Activated gamma-delta T cell treated with anti-CD3 and anti-CD28 coated beads, Interleukin-2, amount 50 U/mL, for 16 hours (primary cell): Measurements from ENCODE around the gene EXOG.

Source experiments
- DNase-seq: peaks from one replicate; pipeline ENCODE4 v3.0.0-alpha.2; 2020; ENCODE audit warnings: low read depth

Gene EXOG

DNA sequence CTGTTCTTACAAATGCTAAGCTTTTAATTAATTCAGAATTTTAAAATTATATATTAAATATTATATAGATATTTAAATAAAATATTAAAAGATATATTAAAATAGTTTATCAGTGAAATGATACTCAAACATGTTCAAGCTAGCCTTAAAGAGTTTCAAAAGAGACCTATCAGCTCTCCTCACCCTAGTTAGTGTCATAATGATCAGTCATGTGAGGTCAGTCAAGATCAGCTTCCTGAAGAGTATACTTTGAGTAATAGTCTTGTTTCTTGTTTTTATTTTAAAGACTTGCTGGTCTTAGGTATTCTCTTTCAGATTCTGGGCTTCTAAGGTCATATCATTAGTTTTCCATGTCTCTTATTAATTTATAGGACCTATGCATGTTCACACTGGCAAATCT is 14.5 kb downstream of the EXOG start:
- no peak for DNase-seq

DNA sequence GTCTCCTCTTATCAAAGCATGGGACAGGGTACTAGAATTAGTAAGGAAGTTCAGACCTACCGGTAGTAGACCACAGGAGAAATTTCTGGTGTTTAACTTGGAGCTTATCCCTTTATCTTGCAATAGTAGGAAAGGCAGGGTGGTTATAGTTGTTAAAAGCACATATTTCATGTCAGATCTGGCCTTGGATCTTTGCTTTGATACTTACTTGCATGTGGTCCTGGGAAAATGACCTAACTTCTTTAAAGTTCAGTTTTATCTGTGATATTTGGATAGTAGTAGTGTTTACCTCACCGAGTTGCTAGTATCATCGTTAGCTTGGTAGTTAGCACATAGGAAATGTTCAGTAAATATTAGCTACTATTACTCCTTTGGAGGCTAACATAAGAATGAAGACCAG is 15.4 kb downstream of the EXOG start:
- no peak for DNase-seq

DNA sequence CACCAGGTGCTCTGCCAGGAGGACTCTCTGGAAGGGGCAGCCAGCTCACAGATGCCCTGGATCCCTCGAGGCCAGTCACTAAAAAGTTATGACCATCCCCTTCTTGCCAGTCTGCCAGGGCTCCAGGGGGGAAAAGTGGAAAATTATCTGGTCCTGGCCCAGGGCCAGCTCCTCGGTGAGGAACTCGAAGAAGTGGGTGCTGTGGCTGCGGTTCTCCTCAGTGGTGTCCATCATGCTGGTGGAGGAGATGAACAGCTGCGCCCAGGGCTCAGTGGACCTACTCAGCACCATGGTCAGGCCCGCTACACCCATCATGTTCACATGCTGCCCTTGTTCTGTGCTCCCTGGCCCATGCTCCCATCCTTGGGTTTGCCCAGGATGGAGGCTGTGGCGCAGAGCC is 19.2 kb downstream of the EXOG start:
- no peak for DNase-seq

DNA sequence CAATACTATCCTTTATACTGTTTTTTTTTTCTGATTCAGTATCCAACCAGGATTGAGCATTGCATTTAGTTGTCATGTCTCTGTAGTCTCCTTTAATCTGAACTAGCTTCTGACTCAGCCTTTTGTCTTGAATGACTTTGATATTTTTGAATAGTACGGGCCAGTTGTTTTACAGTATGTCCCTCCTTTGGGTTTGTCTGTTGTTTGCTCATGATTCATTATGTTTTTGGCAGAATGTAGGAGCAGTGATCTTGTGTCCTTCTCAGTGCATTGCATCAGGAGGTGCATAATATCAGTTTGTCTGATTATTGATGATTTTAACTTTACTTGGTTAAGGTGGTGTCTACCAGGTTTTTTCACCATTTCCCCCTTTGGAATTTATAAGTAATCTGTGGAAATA is 20.5 kb downstream of the EXOG start:
- no peak for DNase-seq

DNA sequence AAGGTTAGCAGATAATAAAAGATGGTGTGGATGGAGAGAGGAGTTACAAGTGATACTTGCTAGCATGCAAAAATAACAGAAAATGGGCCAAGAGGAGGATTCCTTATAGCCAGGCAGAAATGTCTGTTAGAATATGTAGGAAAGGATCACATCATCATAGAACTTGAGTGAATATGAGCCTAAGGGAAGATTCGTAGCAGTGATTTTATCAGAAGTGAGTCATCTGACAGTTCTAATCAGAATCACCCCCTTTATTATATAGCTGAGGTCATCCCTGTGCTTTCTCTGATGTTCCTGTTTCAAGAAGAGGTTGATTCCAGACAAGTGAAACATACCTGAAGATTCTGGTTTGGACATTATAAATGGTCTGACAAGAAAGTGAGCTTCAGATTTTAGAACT is 22.9 kb downstream of the EXOG start:
- no peak for DNase-seq

DNA sequence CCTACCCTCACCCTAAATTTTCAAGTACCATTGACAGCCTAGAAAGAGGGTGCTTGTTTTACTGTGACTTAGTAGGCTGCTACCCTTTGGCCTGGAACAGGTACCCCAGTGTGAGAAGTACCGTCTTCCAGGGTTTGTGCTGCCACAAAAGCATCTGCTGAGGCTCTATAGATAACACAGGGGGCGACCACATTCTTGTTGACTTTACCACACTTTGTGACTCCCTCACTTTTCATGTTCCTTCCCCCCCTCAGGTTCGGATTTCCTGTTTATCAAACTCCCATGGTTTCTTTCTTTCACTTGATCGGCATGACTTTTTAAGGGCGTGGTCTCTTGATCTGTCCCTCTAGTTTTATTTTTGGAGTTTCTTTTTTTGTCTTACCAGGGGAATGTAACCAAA is 23.5 kb downstream of the EXOG start:
- no peak for DNase-seq

DNA sequence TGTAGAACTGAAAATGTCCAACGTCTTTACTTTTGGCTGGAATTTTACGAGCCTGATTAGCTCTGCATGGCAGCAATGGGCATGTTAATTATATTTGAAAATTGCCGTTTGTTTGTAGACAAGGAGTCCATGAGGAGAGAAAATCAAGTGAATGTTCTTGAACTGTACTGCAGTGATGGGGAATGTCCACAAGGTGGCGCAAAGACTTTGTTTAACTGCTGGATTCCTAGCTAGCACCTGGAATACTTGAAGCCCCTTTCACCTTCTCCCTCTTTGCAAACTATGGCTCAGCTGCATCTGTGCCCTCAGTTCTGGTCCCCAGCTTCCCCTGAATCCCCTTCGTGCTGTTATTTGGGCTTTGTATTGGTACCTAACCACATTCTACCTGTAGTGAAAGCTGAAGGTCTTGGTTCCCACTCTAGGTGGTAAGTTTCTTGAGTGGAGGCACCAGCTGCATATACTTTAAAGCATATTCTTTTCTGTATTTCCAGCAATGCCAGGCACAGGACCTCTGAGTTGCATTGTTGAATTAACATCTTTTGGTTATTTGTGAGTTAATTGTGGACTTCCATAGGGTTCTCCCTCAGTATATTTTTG is 25.3 kb downstream of the EXOG start:
- DNase-seq, result peak; percentile 42

DNA sequence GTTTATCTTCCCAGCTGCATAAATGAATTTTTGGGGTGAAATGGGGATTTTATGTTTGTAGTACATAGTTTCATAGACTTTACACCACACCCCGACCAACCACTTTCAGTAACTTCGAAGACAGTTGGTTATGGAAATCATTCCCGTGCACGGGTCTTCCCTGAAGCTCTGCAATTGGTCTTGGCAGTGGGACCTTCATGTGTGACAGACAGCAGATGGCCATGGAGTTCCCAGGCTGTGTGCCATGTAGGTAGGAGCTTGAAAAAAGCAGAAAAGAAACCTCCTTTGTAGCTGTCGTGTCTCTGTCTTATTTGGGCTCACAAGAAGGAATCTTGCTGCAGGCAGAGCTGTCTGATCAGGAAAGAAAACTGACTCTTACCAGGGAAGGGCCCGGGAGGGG is 25.9 kb downstream of the EXOG start:
- no peak for DNase-seq

DNA sequence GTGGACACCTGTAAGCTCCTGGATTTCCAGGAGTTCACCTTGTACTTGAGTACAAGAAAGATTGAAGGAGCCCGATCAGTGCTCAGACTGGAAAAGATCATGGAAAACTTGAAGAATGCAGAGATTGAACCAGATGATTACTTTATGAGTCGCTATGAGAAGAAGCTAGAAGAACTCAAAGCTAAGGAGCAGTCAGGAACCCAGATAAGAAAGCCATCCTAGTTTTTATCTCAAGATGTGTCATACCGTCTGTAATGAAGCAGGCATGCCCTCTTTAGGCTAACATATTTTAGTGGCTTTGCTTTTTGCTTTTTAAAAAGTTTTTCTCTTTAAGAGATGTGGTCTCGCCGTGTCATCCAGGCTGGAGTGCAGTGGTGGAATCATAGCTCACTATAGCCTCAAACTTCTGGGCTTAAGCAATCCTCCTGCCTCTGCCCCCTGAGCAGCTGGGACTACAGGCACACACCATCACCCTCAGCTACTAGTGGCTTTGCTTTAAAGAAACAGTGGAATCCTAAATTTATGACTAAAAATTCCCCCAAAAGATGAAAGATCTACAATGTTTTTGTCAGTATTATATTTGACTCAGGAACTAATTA is 28.1 kb downstream of the EXOG start:
- no peak for DNase-seq

DNA sequence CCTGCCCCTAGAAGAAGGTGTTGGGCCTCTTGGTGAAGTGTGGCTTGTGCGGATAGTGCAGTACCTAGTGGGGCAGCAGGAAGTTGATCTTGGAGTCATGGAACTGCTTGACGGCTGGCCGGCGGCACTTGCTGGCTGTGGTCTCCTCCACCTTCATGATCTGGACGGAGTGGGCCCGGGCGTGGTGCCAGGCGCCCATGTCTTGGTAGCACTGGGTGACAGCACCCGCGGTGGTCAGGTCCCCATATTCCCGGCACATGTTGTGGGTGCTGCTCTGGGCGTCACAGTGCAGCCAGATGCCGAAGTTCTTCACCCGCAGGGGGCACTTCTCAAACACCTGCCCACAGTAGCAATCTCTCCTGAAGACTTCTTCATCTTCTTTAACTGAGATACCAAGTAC is 30.7 kb downstream of the EXOG start:
- DNase-seq, result no peak

DNA sequence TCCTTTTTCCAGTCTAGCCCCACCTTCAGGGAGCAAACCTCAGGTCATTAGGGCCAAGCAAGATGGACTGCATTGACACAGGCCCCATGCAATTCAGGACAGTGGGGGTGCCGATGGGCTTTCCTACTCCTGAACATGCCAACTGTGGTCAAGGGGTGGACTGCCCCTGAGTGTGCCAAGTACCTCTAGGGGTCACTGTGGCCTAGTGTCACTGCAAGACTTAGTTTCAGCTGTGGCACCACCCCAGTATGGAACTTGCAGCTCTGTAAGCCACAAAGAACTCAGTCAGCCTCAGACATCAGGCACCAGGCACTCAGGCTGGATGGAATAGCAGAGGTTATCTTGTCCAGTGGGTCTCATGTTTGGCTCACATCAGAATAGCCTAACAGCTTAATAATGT is 32.3 kb downstream of the EXOG start:
- DNase-seq, result no peak

DNA sequence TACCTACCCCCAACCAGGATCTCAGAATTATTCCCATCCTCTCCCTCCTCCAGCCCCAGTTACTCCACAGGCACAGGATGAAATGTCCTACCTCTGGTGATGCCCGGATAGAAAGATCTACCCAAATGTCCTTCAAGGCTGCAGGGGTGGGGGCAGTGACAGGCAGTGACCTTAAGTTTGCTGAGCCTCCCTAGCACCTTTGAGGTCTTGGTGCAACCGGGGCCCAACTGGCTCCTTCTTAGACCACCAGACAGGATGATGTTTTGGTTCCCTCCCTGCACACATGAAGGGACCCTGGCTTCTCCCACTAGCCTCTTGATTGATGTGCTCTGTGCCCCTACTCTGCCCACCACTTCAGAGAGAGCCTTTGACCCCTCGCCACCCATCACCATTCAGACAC is 36.4 kb downstream of the EXOG start:
- no peak for DNase-seq

DNA sequence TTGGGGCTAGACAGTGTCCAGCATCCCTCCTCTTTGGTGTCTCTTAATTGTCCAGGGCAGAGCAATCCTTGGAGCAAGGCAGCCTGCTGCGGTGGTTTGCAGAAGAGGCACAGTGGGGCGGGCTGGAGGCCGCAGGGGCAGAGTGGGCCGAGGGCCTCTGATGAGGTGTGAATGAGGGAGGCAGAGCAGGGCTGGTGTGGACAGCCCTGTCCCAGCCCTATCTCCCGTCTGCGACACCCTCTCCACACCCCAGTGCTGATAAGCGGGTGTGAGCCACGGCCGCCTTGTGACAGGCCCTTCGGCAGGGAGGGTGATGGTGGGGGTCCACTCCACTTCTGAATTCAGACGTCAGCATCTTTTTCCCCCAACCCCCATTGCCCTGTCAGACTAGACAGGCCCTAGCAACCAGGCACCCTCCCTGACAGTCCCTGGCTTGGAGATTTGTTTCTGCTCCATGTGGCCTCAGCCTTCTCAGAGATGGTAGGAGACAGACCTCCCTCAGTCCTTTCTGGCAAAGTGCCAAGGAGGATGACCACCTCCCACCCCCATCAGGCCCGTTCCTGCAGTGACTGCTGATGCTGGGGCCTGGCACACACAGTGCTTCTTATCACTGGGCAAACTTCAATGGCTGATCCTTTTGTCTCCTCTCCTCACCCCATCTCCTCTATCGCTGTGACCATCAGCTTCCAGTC is 37.3 kb downstream of the EXOG start:
- DNase-seq, result no peak

DNA sequence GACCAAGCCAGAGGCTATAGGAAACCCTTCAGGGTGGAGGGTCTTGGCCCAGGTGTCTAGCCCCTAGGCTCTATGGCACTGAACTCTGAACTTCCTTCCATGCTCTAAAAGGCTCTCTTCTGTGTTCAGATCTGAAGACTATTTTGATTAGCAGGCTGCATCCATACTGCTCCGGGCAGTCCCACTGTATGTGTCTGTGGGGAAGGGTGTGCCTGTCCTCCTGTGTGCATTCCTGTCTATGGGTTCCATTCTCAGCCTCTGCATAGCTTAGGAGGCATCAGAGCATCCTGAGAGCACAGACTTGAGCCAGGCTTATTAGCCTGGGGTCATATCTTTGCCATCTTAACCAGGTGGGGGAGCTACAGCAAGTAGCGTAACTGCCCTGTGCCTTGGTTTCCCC is 38.0 kb downstream of the EXOG start:
- no peak for DNase-seq

DNA sequence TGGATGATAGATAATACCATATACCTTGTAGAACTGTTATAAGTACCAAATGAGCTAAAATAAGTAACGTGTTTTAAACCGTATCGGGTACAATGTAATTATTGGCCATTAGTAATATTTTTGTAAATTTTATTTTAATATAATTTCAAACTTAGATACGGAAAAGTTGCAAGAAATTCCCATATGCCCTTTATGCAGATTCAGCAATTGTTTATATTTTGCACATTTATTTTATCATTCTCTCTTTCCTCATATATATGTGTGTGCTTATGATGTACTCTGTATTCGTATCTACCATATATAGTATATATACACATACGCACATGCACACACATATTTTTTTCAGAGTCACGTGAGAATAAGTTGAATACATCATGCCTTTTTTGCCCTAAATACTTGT is 38.5 kb downstream of the EXOG start:
- DNase-seq, result no peak

DNA sequence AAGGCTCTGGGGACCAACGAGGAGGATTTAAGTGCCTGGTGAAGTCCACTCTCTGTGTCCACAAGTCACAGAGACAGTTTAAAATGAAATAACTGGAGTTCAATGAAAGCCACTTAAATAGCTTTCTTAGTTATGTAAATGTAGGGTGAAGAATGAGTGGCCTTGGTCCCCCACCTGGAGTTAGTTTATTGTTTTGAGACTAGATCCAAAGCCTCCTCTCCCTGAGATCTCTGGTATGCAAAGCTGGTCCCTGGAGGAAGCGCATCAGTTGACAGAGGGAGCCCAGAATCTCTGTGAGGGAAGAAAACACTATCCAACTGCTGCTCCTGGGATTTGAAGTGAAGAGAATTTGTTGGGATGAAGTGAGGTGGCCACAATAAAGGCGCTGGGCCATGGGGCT is 40.5 kb downstream of the EXOG start:
- DNase-seq, result no peak

DNA sequence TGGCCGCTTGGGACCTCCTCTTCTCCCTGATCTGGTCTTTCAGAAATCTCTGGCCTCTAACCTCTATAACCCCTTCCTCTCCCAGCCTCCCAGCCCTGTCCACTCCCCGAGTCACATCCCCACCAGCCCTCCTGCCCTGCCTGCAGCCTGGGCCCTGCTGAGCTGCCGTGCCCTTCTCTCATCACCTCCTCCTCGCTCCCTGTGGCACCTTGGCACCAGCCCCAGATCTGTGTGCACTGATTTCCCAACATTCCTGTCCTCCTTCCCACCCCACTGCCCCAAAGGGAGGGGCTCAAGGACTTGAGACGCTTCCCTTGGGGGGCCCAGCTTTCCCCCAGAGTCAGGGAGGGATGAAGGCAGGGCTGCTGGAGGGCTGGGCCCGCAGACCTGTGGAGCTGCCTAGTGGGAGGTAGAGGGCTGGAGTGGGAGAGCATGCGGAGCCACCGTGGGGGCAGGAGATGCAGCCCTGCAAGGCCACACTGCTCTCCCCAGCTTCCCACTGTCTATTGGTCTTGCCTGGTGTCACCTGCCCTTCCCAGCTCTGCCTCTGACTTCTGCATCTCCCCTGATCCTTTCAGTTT is 42.7 kb downstream of the EXOG start:
- DNase-seq, result no peak

DNA sequence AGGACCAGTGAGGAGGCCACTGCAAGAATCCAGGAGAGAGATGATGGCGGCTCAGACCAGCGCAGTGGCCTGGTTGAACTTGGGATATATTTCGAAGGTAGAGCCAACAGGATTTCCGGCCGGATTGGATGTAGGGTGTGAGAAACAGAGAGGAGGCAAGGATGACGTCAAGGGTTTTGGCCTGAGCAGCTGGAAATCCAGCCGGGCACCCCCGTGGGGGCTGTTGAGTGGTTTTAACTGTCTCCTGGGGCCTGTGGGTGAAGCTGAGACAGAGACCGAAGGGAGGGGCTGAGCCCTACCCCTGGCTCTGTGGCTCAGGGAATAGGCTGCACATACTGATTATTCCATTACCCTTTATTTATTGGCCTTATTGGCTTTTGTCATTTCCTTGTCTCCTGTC is 45.7 kb downstream of the EXOG start:
- DNase-seq, result no peak

DNA sequence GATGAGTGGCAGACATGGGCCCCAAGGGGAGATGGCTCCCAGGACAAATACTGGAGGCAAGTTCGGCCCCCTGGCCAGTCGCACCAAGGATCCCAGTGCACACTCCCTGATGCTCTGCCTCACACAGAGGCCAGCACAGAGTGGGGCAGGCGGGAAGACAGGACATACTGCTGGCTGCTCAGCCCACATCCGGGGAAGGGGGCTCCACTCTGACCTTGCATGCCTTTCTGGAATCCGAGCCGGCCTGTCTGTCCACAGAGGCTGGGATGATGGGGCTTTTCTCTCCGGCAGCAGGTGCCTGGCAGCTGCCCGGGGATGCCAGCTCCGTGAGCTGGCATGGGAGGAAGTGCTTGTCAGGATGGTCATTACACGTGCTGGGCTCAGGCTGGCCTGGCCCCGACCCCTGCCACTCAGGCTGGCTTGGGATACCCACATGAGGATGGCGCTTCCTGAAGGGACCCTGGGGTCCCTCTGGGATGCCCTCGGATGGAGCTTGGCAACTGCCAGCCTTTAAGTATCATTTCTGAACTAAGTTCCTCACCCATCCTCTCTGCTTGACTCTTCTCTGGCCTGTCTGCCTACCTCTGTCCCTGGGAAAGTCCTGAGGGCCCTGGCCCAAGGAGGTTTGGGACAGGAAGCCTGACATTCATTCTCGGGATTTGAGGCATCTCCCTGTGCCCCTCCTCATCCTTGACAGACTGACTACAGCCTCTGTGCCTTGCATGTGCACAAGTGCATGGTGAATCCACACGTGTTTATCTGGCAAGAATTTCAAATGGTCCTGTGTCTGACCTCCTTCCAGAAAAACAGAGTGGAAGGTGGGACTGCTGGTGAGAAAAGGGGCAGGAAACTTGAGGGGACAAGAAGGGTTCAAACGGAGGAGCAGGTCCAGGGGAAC is 46.5 kb downstream of the EXOG start:
- no peak for DNase-seq

DNA sequence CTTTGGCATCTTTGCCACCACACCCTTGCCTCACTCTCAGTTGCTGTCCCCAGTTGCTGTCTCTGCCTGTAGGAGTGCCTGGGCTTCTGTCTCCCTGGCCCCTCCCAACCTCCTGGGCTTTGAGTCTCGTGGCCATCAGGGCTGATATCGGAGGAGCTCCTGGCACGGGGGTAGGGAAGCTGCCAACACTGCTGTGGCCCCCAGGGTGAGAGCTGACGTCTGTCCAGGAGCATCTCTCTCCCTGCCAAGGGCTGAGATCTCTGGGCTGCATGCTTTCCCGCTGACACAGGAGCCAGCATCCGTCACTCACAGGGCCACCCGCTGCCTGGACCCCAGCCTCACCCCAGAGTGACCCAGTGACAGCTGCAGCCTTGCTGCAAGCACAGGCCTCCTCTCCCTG is 47.4 kb downstream of the EXOG start:
- DNase-seq, result no peak

DNA sequence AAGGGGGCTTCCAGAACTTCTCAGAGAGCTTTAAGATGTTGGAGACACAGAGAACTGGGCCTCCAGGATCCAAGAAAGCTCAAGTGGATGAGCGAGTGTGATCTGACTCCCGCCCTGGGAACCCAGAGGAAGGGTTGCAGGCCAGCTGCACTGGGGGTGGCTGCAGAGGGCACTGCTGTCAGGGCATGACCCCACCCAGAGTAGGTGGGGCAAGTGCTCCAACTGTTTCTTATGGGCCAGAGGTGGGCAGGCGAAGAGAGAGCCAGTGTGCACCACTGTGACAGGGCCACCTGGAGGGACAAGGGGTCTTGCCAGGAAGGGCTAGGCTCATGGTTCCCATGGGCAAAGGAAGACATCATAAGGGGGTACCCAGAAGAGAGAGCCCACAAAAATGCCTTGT is 48.8 kb downstream of the EXOG start:
- DNase-seq, result no peak

DNA sequence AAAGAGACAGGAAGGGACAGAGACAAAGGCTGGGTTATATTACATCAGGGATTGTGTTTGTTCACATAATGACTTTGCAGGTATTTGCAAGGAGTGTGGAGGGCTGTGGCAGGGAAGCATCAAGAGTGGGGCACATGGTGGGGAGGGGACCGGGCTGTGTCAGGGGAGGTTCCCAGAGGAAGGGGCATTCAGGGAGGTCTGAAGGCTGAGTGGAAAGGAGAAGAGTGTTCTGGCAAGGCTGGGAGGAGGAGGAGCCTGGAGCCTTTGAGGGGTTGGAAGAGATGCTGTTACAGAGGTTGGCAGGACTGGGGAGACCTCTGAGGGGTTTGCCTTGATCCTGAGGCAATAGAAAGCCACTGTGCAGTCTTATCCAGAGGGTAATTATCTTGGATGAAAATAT is 49.4 kb downstream of the EXOG start:
- no peak for DNase-seq

DNA sequence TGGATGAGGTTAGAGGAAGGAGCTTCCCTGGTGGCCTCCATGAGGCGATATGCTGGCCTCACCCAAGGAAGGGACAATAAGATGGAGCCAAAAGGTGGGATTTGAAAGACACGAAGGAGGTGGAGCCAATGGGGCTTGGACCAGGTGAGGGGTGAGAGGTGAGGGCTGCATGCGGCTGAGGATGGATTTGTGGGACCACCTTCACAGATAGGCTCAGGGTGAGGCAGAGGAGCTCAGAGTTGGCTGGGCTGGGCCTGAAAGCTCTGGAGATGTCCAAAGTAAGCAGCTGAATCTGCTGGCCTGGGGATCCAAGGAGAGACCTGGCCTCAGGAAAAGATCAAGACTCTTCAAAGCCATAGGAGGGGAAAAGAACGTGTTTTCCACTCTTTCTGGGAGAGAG is 49.8 kb downstream of the EXOG start:
- DNase-seq, result no peak
